A549 (cell line): ENCODE data around the gene HILPDA.

Experiments
- ATOH8 ChIP-seq: fragments of 250-450 bp; sonication (Bioruptor Pico); IDR thresholded peaks from 2 replicates; pipeline ENCODE4 v1.5.0; 2020; ENCODE audit warnings: low read depth, mild to moderate bottlenecking, moderate library complexity
- CTCF ChIP-seq: fragments of >200 bp; sonication (Bioruptor Twin); formaldehyde crosslinking; IDR thresholded peaks from 3 replicates; pipeline ENCODE4 v1.5.1; 2016
- FOSL2 ChIP-seq, 2 experiments: fragments of 450-650 bp in 1 of 2; fragments of >200 bp in 1 of 2; sonication (Bioruptor Twin) in 1 of 2; formaldehyde crosslinking; IDR thresholded peaks; 2 replicates each; pipeline versions ENCODE4 v1.5.0 to v1.6.1; 2016 to 2020; ENCODE audit warnings: mild to moderate bottlenecking in 1 of 2, moderate library complexity in 1 of 2
- POLR2A ChIP-seq: IDR thresholded peaks from 2 replicates; pipeline ENCODE4 v1.6.1; 2012; ENCODE audit warnings: mild to moderate bottlenecking, low read length
- RFX5 ChIP-seq: fragments of 450-650 bp; IDR thresholded peaks from 2 replicates; pipeline ENCODE4 v1.7.1; 2014; ENCODE audit warnings: antibody characterized with exemption, mild to moderate bottlenecking, moderate library complexity
- TP53 ChIP-seq: fragments of 250-450 bp; sonication (Bioruptor Pico); IDR thresholded peaks from 2 replicates; pipeline ENCODE4 v1.5.0; 2021; ENCODE audit warnings: mild to moderate bottlenecking, moderate library complexity

- TF ChIP-seq CTCF: peak; percentile 91
- no peak for TF ChIP-seq POLR2A
- TF ChIP-seq TP53 (CRISPR knock-in tag): no peak
- no peak for TF ChIP-seq RFX5
- TF ChIP-seq ATOH8 (CRISPR knock-in tag): no peak
- no peak for TF ChIP-seq FOSL2 (IDR thresholded peaks at IDR 0.05)
- no peak for TF ChIP-seq FOSL2 (CRISPR knock-in tag; IDR thresholded peaks at IDR 0.05)
Observed at GRCh38 chr7:128427289-128427891, 28.3 kb upstream of the HILPDA start.
